Ovary (tissue), 3 donors: ENCODE measurements around the gene ETFRF1.

Experiments used
- EP300 ChIP-seq: sonication (generic); formaldehyde crosslinking; IDR thresholded peaks from one replicate; pipeline ENCODE4 v1.6.1; 2017; ENCODE audit warnings: antibody characterized with exemption
- POLR2A ChIP-seq: fragments of 450-650 bp; IDR thresholded peaks from one replicate; pipeline ENCODE4 v1.6.1; 2017; ENCODE audit warnings: antibody characterized with exemption, mild to moderate bottlenecking, moderate library complexity
- TF ChIP-seq, protein P1 (sequence below), 3 donors: fragments of 450-650 bp in 2 of 3; fragments of 200-600 bp in 1 of 3; IDR thresholded peaks; one replicate each; pipeline versions ENCODE4 v1.5.1 to v1.8.0; 2016 to 2022; ENCODE audit warnings: antibody characterized with exemption in 3 of 3, mild to moderate bottlenecking in 1 of 3
- donor health status: DM: no; HTN: no; CAD: no.

DNA sequence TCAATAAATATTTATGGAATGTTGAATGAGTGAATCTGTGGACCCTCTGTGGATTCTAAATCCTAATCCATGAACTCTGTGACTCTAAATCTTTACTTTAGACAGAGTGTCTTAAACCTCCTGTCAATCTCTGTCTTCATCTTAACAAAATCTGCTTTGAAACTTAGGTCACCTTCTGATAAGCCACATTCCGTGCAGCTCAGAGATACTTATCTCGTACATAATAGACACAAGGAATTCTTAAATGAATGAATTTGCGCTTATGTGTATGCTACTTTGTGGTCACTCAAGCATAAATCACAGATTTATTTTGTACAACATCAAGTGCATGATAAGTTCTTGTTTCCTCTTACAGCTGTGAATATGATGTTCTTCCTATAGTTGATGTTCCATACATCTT, 57.9 kb downstream of the ETFRF1 start:
- TF ChIP-seq POLR2A (no peak), EP300 (no peak)
- TF ChIP-seq, protein P1, sequence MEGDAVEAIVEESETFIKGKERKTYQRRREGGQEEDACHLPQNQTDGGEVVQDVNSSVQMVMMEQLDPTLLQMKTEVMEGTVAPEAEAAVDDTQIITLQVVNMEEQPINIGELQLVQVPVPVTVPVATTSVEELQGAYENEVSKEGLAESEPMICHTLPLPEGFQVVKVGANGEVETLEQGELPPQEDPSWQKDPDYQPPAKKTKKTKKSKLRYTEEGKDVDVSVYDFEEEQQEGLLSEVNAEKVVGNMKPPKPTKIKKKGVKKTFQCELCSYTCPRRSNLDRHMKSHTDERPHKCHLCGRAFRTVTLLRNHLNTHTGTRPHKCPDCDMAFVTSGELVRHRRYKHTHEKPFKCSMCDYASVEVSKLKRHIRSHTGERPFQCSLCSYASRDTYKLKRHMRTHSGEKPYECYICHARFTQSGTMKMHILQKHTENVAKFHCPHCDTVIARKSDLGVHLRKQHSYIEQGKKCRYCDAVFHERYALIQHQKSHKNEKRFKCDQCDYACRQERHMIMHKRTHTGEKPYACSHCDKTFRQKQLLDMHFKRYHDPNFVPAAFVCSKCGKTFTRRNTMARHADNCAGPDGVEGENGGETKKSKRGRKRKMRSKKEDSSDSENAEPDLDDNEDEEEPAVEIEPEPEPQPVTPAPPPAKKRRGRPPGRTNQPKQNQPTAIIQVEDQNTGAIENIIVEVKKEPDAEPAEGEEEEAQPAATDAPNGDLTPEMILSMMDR (IDR thresholded peaks at IDR 0.05), result no peak
